ENCODE results near the gene SLC2A9.

The SLC2A9 gene

DNA sequence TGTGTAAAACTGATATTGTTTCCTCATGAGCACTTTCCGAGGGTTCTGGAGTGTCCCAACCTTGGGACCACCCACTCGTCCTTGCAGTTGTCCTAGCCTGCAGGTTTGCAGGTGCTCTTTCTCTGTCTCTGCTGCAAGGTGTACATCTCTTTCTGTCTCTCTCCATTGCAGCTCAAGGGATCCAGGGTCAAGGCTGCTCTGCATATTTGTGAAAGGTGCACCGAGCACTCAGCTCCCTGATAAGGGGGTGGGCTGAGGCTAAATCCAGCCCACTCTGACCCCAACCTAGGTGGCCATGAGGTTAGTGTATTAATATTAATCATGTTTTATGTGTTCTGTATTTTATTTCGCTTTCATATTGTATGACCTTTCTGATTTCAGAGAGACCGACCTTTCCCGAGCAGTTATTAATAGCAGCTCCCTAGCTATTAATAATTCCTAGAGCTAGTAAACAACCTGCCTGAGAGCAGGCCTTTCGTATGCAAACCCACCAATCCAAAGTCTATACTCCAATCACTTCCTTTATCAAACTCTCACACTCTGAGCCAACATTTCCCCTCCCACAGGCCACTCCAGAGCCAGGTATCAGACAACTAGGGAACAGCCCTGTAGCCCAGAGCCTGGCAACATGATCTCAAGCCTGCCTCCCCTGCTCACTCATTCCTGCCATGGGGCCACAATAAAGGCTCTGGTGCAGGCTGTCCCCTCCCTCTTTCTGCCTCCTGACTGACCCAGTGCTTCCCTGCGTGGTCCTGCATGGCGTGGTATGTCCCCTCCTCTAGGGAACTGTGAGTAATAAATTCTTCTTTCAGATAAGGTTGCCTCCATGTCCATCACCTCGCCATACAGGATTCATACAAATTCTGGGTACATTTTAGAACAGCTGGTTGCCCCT, 73.9 kb downstream of the SLC2A9 start:
- no peak for TF ChIP-seq JUND (IDR thresholded peaks at IDR 0.05; ENCODE audit: low read depth)
- in situ Hi-C loops (cut with HindIII; ENCODE audit: low pct_unique_long_range_greater_than_20kb, low sequenced_read_pairs) = no loop called here
- no peak for DNase-seq (ENCODE audit: low read depth in 1 of 2, low spot score in 1 of 2)

DNA sequence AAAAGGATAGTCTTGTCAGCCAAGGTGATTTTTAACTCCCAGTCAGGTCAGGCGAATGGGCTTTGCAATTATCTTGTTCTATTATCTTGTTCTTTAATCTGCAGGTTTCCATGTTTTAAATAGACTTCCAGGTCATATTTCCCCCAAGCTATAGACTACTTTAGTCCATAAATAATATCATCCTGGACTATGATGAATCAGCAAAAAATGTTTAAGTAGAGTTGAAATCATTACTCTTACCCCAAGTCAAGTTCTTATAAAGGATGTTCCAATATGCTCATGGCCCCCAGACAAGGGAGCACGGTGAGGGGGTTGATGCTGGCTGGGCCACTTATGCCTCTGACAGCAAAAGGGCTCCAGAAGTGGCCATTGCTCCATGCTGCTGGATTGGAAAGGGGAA, 75.1 kb downstream of the SLC2A9 start:
- in situ Hi-C loops (cut with HindIII; ENCODE audit: low pct_unique_long_range_greater_than_20kb, low sequenced_read_pairs) = no loop called here
- no peak for TF ChIP-seq JUND (IDR thresholded peaks at IDR 0.05; ENCODE audit: low read depth)
- DNase-seq (ENCODE audit: low read depth in 1 of 2, low spot score in 1 of 2) = no peak

DNA sequence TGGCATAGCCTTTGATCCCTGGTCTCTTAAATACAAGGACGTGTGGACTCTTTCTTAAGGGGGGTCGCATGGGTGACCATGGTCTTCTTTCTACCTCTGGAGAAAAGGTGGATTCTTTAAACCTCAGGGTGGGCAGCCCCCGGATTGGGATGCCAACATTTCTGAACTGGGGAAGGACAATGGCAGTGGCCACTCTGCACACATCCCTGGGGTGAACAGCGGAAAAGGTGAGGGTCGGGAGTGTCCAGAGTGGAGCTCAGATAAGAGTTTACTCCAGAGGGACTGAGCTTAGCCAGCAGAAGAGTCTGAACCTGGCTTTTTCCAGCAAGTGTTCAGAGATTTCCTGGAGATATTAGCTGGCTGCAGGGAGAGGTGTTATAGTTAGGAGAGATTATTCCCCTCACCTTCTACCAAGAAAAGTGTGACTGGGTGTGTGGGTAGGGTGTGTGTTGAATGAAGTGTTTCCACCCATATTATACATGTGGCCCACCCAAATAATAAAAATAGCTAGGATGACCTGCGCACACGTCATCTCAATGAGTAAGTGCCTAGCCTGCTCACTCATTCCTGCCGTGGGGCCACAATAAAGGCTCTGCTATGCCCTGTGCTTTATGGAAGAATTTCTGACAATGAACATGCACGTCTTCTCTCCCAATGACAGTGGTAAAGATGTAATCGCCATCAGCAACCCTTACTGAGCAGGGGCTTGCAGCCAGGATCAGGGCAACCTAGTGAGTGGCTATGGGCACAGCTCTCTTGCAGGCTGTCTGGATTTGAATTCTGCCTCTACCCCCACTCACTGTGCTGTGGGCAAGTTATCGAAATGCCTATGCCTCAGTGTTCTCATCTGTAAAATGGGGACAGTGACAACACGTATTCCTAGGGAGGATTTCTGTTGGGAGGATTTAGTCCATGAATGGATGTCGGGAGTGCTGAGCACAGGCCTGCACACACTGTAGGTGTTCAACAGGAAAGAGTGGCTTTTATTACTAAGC, 76.6 kb downstream of the SLC2A9 start:
- no peak for TF ChIP-seq JUND (IDR thresholded peaks at IDR 0.05; ENCODE audit: low read depth)
- DNase-seq (ENCODE audit: low read depth in 1 of 2, low spot score in 1 of 2) = no peak
- in situ Hi-C loops (cut with HindIII; ENCODE audit: low pct_unique_long_range_greater_than_20kb, low sequenced_read_pairs) = no loop called here

DNA sequence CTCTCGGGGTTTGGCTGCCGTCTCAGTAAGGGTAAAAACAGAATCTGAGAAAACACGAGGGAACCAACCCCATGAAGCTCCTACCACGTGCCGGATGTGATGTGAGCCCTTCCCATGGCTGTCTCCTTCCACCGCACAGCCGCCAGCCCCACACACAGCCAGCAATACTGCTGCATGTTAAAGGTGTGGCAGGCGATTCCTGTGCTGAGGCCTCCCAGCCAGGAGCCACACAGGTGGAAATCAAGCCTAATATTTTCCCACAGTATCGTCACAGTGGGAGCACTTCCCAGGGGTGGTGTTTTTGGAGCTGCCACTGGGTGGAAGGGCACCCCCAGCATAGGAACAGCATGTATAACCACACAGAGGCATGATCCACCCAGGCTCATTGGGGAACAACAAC, 77.5 kb downstream of the SLC2A9 start:
- no peak for DNase-seq (ENCODE audit: low read depth in 1 of 2, low spot score in 1 of 2)
- in situ Hi-C loops (cut with HindIII; ENCODE audit: low pct_unique_long_range_greater_than_20kb, low sequenced_read_pairs) = no loop called here
- no peak for TF ChIP-seq JUND (IDR thresholded peaks at IDR 0.05; ENCODE audit: low read depth)

DNA sequence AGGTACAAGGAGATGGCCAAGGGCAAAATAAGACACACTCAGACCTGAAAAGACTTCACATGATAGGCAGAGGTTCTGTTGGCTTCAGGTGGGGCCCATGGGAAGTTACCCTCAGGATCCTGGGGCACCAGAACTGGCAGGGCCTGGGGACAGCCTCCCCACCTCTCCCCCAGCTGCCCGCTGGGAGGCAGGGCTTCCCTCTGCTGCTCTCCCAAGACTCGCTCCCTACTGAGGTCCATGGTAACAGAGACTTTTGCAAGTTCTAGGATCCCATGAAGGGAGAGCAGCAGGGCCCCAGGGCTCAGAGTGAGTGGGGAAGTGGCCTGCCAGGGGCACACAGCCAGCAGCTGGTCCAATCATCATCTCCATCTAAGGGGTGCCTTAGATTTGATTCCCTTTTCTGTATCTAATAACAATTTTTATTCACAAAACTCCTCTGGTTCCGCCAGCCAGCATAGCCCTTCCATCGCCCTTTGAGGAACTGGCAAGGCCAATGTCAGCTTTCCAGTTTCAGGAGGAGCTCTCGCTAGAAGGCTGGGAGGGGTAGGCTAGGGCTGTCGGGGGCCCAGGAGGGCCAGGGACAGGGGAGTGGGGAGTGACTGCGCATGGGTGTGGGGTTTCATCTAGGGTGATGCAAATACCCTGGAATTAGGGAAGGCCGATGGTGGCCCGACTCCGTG, 78.2 kb downstream of the SLC2A9 start:
- DNase-seq (ENCODE audit: low read depth in 1 of 2, low spot score in 1 of 2) = no peak
- no peak for TF ChIP-seq JUND (IDR thresholded peaks at IDR 0.05; ENCODE audit: low read depth)

DNA sequence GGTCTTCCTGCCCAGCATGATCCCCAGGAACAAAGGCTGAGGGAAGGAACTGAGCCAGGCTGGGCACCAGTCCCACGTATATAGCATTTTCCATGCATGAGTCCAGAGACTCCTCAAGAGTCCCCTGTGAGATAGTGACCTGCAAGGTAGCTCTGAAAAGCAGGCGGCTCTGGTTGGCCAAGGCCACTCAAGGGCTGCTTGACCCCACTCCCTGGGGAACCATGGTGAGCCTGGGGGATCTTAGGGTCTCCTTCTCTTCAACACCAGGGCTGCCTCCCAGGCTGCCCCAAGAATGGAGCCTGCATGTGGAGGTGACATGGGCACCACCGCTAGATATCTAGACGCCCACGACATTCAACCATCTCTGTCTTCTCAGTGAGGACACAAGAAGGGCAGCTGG, 79.2 kb downstream of the SLC2A9 start:
- DNase-seq (ENCODE audit: low read depth in 1 of 2, low spot score in 1 of 2) = no peak
- in situ Hi-C loops (cut with HindIII; ENCODE audit: low pct_unique_long_range_greater_than_20kb, low sequenced_read_pairs) = no loop called here
- TF ChIP-seq JUND (IDR thresholded peaks at IDR 0.05; ENCODE audit: low read depth) = no peak

More for the DNA sequence above, 78.2 kb downstream of the SLC2A9 start:
- in situ Hi-C loops (cut with HindIII; ENCODE audit: low pct_unique_long_range_greater_than_20kb, low sequenced_read_pairs) = no loop called here

DNA sequence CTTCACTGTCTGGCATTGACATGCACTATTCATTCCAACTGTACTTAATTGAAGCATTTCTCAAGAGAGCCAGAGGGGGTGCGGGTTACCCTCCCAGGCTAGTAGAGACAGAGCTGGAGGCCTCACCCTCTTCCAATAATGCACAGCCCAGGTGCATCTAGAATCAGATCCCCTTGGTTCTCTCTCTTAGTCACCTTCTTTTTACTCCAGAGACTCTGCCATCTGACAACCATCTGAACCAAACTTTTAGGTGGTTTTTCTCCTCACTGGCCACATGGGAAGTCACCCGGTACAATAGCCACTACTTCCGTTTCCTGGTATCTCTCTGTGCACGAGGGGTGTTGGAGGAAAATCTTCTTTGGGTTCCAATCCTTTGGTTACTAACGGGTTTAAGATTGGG, 81.3 kb downstream of the SLC2A9 start:
- in situ Hi-C loops (cut with HindIII; ENCODE audit: low pct_unique_long_range_greater_than_20kb, low sequenced_read_pairs) = no loop called here
- TF ChIP-seq JUND (IDR thresholded peaks at IDR 0.05; ENCODE audit: low read depth) = no peak
- no peak for DNase-seq (ENCODE audit: low read depth in 1 of 2, low spot score in 1 of 2)

DNA sequence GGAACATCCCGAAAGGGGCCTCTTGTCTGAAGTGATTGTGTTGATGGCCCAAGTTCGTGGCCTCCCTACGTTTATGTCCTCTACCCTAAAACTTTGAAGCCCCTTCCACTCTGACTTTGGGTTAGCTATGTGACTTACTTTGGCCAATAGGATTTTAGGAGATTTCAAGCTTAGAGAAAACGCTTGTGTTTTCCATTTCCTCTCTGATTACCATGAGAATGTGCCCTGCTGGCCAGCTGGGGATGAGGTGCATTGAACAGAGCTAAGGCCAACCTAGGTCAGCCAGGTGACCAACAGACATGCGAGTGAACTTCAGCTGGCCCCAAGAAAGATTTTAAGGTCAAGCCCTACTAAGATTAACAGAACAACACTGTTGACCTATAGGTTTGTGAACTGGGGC, 82.4 kb downstream of the SLC2A9 start:
- no peak for TF ChIP-seq JUND (IDR thresholded peaks at IDR 0.05; ENCODE audit: low read depth)
- in situ Hi-C loops (cut with HindIII; ENCODE audit: low pct_unique_long_range_greater_than_20kb, low sequenced_read_pairs) = no loop called here
- DNase-seq (ENCODE audit: low read depth in 1 of 2, low spot score in 1 of 2) = no peak

DNA sequence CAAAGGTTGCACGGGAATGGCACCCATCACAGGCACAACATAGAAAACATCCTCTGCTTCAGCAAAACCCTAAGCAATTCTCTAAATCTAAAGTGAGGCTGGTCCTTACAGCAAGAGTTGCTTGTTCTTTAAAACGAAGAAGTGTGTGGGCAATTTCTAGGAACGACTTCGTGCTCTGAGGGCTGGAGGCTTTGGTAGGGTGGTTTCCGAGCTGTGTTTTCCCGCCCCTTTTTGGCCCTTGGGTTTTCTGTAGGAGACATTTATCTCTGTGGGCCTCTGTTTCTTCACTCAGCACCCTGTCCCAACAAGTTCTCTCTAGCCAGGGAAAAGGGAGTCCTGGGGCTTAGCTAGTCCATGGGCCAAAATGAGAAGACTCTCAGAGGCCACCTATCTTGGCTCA, 84.2 kb downstream of the SLC2A9 start:
- in situ Hi-C loops (cut with HindIII; ENCODE audit: low pct_unique_long_range_greater_than_20kb, low sequenced_read_pairs) = no loop called here
- no peak for TF ChIP-seq JUND (IDR thresholded peaks at IDR 0.05; ENCODE audit: low read depth)
- DNase-seq (ENCODE audit: low read depth in 1 of 2, low spot score in 1 of 2) = no peak

DNA sequence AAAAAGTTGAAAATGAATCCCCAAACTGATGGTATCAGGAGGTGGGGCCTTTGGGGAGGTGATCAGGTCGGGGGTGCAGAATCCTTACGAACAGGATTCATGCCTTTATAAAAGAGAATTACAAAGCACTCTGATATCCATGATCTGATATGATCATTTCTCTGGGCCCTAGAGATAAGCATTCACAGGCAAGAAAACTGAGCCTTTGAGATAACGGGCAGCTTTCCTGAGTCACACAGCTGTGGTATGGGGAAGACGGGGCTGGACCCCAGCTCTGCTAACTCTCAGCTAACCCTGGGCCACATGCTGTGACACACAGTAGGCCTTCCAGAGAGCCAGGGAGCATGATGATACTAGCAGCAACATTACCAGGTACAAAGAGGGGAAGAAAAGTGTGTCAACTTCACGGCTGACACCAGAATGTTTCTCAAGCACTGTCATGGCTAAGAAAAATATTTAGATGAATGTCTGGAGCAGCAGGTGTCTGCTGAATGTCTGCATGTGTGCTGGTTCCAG, 85.1 kb downstream of the SLC2A9 start:
- in situ Hi-C loops (cut with HindIII; ENCODE audit: low pct_unique_long_range_greater_than_20kb, low sequenced_read_pairs) = no loop called here
- no peak for TF ChIP-seq JUND (IDR thresholded peaks at IDR 0.05; ENCODE audit: low read depth)
- no peak for DNase-seq (ENCODE audit: low read depth in 1 of 2, low spot score in 1 of 2)

DNA sequence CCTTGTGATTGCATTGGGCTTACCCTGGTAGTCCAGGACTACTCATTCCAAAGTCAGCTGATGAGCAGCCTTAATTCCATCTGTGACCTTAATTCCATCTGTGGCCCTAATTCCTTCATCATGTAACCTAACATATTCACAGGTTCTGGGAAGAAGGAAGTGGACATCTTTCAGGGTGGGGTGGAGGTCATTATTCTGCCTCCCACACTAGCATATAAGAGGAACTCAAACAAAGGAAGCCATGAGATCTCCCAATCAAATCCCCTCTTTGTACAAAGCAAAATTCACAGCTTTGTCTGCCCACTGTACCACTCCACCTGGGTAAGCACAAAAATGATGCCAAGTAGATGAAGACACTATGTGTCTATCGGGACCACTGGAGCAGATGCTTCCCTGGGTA, 87.3 kb downstream of the SLC2A9 start:
- DNase-seq (ENCODE audit: low read depth in 1 of 2, low spot score in 1 of 2) = no peak
- in situ Hi-C loops (cut with HindIII; ENCODE audit: low pct_unique_long_range_greater_than_20kb, low sequenced_read_pairs) = no loop called here
- no peak for TF ChIP-seq JUND (IDR thresholded peaks at IDR 0.05; ENCODE audit: low read depth)

DNA sequence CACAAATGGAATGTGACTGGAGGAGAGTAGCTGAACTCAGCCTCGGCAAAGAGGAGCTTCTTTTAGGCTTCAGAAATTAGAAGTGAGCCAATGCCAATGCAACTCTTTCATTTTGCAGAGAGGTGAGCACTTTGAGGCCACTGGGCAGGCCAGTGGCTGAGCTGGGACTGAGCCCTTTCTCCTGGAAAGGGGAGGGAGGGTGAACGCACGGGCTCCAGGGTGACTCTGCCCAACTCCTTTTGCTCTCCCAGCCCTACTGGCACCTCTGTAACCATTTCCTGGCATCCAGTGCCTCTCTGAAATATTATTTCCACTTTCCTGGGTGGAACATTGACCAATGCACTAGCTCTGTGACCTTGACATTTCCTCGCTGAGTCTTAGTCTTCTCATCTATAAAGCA, 88.1 kb downstream of the SLC2A9 start:
- TF ChIP-seq JUND (IDR thresholded peaks at IDR 0.05; ENCODE audit: low read depth) = no peak
- in situ Hi-C loops (cut with HindIII; ENCODE audit: low pct_unique_long_range_greater_than_20kb, low sequenced_read_pairs) = no loop called here
- no peak for DNase-seq (ENCODE audit: low read depth in 1 of 2, low spot score in 1 of 2)
